LNCAP (cell line): ENCODE measurements around the gene RNU6-8.

Experiments
- TF ChIP-seq, protein P1 (sequence below): fragments of 450-650 bp; IDR thresholded peaks from 2 replicates; pipeline ENCODE4 v1.5.1; 2017; ENCODE audit warnings: mild to moderate bottlenecking

Gene RNU6-8

DNA sequence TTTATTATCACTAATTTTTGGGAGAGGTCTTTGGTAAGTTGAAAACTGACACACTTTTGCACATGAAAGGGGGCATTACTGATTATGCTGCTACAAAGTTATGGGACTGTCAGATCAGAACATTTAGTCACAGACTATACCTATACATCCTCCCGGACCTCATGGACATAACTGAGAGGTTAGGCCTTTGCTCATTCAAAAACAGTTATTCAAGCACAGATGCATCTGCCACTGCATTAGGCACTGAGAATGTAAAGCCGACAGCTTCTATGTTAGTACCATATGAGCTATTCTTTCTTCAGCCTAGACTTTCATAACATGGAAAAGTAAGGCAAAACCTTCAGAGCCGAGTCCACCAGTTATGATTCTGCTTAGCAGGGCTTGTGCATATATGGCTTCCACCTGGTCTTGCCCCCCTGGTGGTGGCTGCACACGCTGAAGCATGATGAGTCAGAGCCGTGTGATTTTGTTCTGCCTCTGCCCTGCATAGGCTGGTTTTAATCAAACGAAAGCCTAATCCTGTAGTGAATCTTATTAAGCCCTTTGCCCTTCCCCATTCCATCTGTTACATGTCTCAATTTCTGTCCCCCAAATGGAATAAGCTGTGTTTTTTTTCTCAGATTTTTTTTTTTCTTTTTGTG is 21.8 kb upstream of the RNU6-8 start:
- TF ChIP-seq, protein P1, sequence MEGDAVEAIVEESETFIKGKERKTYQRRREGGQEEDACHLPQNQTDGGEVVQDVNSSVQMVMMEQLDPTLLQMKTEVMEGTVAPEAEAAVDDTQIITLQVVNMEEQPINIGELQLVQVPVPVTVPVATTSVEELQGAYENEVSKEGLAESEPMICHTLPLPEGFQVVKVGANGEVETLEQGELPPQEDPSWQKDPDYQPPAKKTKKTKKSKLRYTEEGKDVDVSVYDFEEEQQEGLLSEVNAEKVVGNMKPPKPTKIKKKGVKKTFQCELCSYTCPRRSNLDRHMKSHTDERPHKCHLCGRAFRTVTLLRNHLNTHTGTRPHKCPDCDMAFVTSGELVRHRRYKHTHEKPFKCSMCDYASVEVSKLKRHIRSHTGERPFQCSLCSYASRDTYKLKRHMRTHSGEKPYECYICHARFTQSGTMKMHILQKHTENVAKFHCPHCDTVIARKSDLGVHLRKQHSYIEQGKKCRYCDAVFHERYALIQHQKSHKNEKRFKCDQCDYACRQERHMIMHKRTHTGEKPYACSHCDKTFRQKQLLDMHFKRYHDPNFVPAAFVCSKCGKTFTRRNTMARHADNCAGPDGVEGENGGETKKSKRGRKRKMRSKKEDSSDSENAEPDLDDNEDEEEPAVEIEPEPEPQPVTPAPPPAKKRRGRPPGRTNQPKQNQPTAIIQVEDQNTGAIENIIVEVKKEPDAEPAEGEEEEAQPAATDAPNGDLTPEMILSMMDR, result no peak

DNA sequence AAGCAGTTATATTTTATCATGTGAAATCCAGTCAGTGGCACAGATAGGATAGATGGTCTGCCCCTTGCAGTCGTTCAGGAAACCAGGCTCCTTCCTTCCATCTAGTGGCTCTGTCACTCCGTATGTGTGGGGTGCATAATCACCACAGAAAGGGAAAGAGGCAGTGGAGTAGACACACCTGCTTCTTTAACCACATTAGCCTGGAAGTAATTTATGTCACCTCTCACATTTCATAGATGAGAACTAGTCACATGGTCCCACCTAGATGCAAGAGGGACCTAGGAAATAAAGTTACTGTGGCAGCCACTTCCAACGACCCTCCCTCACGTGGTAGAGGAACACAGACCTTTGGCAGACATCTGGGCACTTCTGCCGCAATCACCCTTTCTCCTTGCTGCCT is 14.2 kb upstream of the RNU6-8 start:
- TF ChIP-seq, protein P1, result no peak

DNA sequence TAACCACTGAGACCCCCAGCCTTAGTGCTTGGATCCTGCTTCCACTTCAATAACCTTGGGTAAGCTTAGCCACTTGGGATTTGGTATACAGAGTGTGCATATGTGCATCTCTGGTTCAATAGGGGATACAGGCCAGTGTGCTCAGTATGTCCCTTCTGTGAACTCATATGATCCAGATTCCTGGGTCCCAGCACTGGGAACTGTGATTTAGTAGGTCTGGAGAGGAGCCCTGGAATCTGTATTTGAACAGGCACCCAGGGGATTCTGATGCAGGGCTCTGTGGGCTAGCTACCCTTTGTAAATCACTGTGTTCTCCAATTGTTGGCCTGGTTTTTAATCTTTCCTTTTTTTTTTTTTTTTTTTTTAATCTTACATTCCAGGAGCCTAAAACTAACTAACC is 9.8 kb upstream of the RNU6-8 start:
- TF ChIP-seq, protein P1, result no peak

DNA sequence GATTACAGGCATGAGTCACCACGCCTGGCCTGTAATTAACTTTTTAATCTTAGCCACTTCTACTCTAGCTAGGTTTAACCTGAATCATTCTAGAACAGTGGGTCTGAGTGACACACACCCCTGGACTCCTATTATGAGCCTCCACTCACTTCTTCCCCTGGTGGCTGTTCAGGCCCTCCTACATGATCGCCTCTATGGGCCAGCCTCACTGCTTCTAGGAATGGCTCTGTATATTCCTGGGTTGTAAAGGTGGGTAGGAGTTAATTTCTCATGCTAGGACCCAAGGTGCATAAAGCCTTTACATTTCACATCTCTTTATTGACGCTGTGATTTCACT is 8.0 kb upstream of the RNU6-8 start:
- TF ChIP-seq, protein P1, result no peak

DNA sequence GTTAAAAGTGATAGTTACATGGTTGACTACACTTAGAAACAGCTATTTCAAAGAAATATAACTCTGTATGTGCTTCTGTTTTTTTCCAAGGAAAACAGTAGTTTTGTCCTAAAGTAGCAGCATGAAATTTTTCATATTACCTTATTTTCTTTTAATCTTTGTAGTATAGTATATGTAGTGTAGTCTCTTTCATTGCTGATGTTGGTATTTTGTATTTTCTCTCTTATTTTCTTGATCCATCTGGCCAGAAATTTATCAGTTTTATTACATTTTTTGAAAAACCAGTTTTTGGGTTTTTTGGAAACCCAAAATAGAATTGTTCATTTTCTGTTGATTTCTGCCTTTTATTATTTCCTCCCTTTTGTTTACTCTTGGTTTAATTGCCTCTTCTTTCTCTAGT is 6.4 kb upstream of the RNU6-8 start:
- TF ChIP-seq, protein P1, result no peak

DNA sequence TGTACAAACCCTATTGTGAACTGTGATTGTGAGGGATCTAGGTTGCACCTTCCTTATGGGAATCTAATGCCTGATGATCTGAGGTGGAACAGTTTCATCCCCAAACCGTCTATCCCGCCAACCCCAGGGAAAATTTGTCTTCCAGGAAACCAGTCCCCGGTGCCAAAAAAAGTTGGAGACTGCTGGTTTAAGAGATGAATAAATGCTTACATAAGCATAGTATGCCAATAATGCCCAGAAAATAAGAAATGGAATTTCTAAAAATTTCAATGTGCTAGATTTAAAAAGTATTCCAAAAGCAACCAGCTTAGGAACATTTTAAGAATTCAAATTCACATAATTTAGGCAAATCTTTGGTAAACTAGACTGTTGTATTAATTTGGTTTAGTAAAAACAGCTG is 5.4 kb upstream of the RNU6-8 start:
- TF ChIP-seq, protein P1, result no peak

DNA sequence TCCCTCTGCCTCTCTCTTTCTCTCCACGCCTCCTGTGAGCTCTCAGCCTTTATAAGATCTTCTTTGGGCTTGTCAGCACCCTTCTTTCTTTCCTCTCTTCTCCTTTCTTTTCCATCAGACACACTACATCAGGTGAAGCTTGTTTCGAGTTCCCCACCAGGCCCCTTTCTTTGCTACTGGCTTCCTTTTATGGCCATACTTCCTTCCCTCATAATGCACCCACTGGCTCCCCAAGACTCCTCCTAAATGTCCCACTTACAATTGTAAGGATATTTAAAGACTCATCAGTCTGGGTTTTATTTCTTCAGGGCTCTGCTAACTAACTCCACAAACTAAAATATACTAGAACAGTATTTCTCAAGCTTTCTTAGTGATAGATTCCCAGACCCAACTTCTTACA is 3.5 kb upstream of the RNU6-8 start:
- TF ChIP-seq, protein P1, result no peak

DNA sequence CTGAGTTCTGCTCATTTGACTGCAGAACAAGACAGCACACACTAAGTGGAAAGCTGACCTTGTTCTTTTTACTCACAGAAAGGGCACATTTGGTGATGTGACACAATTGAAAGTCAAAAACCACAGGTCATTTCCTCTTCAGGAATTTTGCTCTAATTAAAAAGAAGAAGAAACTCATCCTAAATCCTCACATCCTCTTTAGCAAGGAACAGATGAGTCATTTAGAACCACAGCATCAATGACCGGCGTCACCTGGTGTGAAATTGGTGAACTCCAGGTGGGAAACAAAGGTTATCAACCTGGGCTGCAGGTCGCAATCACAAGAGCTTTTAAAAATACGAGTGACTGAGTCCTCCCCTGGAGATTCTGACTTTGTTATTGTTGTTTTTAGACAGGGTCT is 2.9 kb upstream of the RNU6-8 start:
- TF ChIP-seq, protein P1, result no peak
